Caco-2 (cell line): ENCODE measurements around the gene IL1RAPL1. TPM values are rescaled to one million over a fixed set of nuclear protein-coding genes. Genes with fewer than 3 reads are reported as not detected.

Experiments
- BruUV-seq: library from RNA; stranded (reverse); fragments of 400-500 nt; replicated peaks from 2 replicates; lab custom pipeline; 2021; lab: Mats Ljungman, UMichigan
- CTCF ChIA-PET: fragments of 300-600 bp; sonication (Branson Sonifier 250); formaldehyde crosslinking; loops from one replicate; lab custom pipeline; 2022; ENCODE audit warnings: antibody characterized with exemption; lab: Charles Lee
- POLR2A ChIA-PET: fragments of 300-600 bp; sonication (Branson Sonifier 250); formaldehyde crosslinking; loops from one replicate; lab custom pipeline; 2022; ENCODE audit warnings: antibody characterized with exemption; lab: Charles Lee
- DNase-seq, 2 experiments: peaks; one replicate each; pipeline versions ENCODE4 v3.0.0 to v3.0.0-alpha.2; 2020 to 2022
- H3K27me3 ChIP-seq: replicated peaks from 2 replicates; pipeline ENCODE4 v1.6.0; 2011; ENCODE audit warnings: low read length; ENCODE audit not compliant: control insufficient read depth, insufficient read depth
- H3K36me3 ChIP-seq: 2 replicates; pipeline ENCODE4 v1.5.1; 2011; ENCODE audit warnings: low read length; ENCODE audit not compliant: control insufficient read depth, insufficient read depth
- H3K4me1 ChIP-seq: fragments of 250-450 bp; sonication (Bioruptor Pico); 2 replicates; pipeline ENCODE4 v1.5.1; 2020; ENCODE audit warnings: mild to moderate bottlenecking
- H3K4me3 ChIP-seq: 2 replicates; pipeline ENCODE4 v1.5.1; 2011; ENCODE audit warnings: low read depth, mild to moderate bottlenecking, control low read depth, low read length
- H3K9me3 ChIP-seq: fragments of 250-450 bp; sonication (Bioruptor Pico); 2 replicates; pipeline ENCODE4 v1.5.1; 2020; ENCODE audit warnings: mild to moderate bottlenecking, moderate library complexity
- H3K27ac Mint-ChIP-seq: one replicate; pipeline ENCODE4 v1.8.0; 2022; ENCODE audit warnings: mixed read lengths; ENCODE audit not compliant: unreplicated experiment
- H3K27me3 Mint-ChIP-seq: one replicate; pipeline ENCODE4 v1.8.0; 2022; ENCODE audit warnings: mixed read lengths; ENCODE audit not compliant: insufficient read depth, unreplicated experiment
- H3K36me3 Mint-ChIP-seq: one replicate; pipeline ENCODE4 v1.8.0; 2022; ENCODE audit warnings: mild to moderate bottlenecking, mixed read lengths; ENCODE audit not compliant: insufficient read depth, unreplicated experiment
- H3K4me1 Mint-ChIP-seq: one replicate; pipeline ENCODE4 v1.8.0; 2022; ENCODE audit warnings: low read depth, mixed read lengths; ENCODE audit not compliant: unreplicated experiment
- H3K4me3 Mint-ChIP-seq: one replicate; pipeline ENCODE4 v1.8.0; 2022; ENCODE audit warnings: mild to moderate bottlenecking, moderate library complexity, mixed read lengths; ENCODE audit not compliant: unreplicated experiment
- H3K9me3 Mint-ChIP-seq: one replicate; pipeline ENCODE4 v1.8.0; 2022; ENCODE audit warnings: mixed read lengths; ENCODE audit not compliant: unreplicated experiment
- CTCF ChIP-seq, 2 experiments: fragments of 200-600 bp in 1 of 2; IDR thresholded peaks; 1 replicate in 1 of 2; 2 replicates in 1 of 2; pipeline versions ENCODE4 v1.5.1 to v1.8.0; 2011 to 2022; ENCODE audit warnings: antibody characterized with exemption in 1 of 2, control low read depth in 1 of 2, inconsistent platforms in 1 of 2, low read depth in 1 of 2, low read length in 1 of 2, mild to moderate bottlenecking in 1 of 2, moderate library complexity in 1 of 2; ENCODE audit not compliant: insufficient read depth in 1 of 2, severe bottlenecking in 1 of 2, unreplicated experiment in 1 of 2
- intact Hi-C: fragments of 100-400 bp; cut with micrococcal nuclease; formaldehyde crosslinking; loops from one replicate; pipeline ENCODE4 v1.10.0; 2022; ENCODE audit not compliant: unreplicated experiment
- total RNA-seq: library from RNA; stranded (reverse); gene quantifications from 2 replicates; pipeline ENCODE4 v1.2.3, GENCODE V29; 2022

IL1RAPL1 gene
- total RNA-seq, 1 experiment from 2014 or later = not detected

GRCh38 chrX:29531336-29531735, 944.1 kb downstream of the IL1RAPL1 start:
- CTCF ChIA-PET = no interaction called here
- H3K27ac Mint-ChIP-seq = no peak overlapping the region

GRCh38 chrX:29535212-29536162, 948.2 kb downstream of the IL1RAPL1 start:
- H3K4me3 ChIP-seq = no peak overlapping the region
- peak in 1 of 2 experiments; percentile 29 for DNase-seq
- Mint-ChIP-seq H3K27ac (peak overlapping the region; percentile 85), H3K4me3 (peak overlapping the region; percentile 29), H3K27me3 (no peaks in the 10 kb centered on the region), H3K9me3 (no peaks in the 10 kb centered on the region), H3K36me3 (no peaks in the 10 kb centered on the region), H3K4me1 (peaks cover 13% of the 10 kb centered on the region)
- H3K4me1 ChIP-seq = peaks cover 13% of the 10 kb centered on the region
- no peaks in the 10 kb centered on the region for H3K36me3 ChIP-seq
- intact Hi-C loops = no loop called here
- POLR2A ChIA-PET = no interaction called here
- no peaks in the 10 kb centered on the region for H3K9me3 ChIP-seq
- TF ChIP-seq CTCF (IDR thresholded peaks at IDR 0.05; ENCODE audit: insufficient read depth in 1 of 2, low read depth in 1 of 2, low read length in 1 of 2, severe bottlenecking in 1 of 2, unreplicated experiment in 1 of 2) = no peak
- no TSS peak for BruUV-seq
- CTCF ChIA-PET = interaction anchor here (0.6 kb wide), 1 partner anchor 490 kb away, joined by 4 read pairs; no protein-coding TSS in a partner anchor
- H3K27me3 ChIP-seq = no peaks in the 10 kb centered on the region

More at GRCh38 chrX:29531336-29531735, 944.1 kb downstream of the IL1RAPL1 start:
- no peaks in the 10 kb centered on the region for H3K9me3 ChIP-seq
- no peaks in the 10 kb centered on the region for H3K27me3 ChIP-seq
- intact Hi-C loops = no loop called here
- no TSS peak for BruUV-seq
- no peaks in the 10 kb centered on the region for H3K27me3 Mint-ChIP-seq
- H3K9me3 Mint-ChIP-seq = no peaks in the 10 kb centered on the region
- no peak for DNase-seq
- POLR2A ChIA-PET = no interaction called here
- no peaks in the 10 kb centered on the region for H3K36me3 Mint-ChIP-seq
- H3K4me1 Mint-ChIP-seq = peaks cover 7% of the 10 kb centered on the region
- H3K4me1 ChIP-seq = peaks cover 11% of the 10 kb centered on the region
- TF ChIP-seq CTCF (IDR thresholded peaks at IDR 0.05; ENCODE audit: insufficient read depth in 1 of 2, low read depth in 1 of 2, low read length in 1 of 2, severe bottlenecking in 1 of 2, unreplicated experiment in 1 of 2) = no peak
- H3K4me3 Mint-ChIP-seq = no peak overlapping the region
- no peak overlapping the region for H3K4me3 ChIP-seq
- H3K36me3 ChIP-seq = no peaks in the 10 kb centered on the region

GRCh38 chrX:29541038-29541437, 953.8 kb downstream of the IL1RAPL1 start:
- Mint-ChIP-seq H3K27me3 (no peaks in the 10 kb centered on the region), H3K4me3 (no peak overlapping the region), H3K4me1 (peaks cover 16% of the 10 kb centered on the region), H3K27ac (no peak overlapping the region), H3K36me3 (no peaks in the 10 kb centered on the region), H3K9me3 (no peaks in the 10 kb centered on the region)
- intact Hi-C loops = loop anchor here (5.0 kb wide), 1 partner anchor 119 kb away; no protein-coding TSS in a partner anchor
- no TSS peak for BruUV-seq
- no peak for DNase-seq
- H3K27me3 ChIP-seq = no peaks in the 10 kb centered on the region
- ChIA-PET POLR2A (no interaction called here), CTCF (no interaction called here)
- H3K9me3 ChIP-seq = no peaks in the 10 kb centered on the region
- TF ChIP-seq CTCF (IDR thresholded peaks at IDR 0.05; ENCODE audit: insufficient read depth in 1 of 2, low read depth in 1 of 2, low read length in 1 of 2, severe bottlenecking in 1 of 2, unreplicated experiment in 1 of 2) = no peak
- no peak overlapping the region for H3K4me3 ChIP-seq
- peaks cover 17% of the 10 kb centered on the region for H3K4me1 ChIP-seq
- no peaks in the 10 kb centered on the region for H3K36me3 ChIP-seq
